GM23338 (cell line): ENCODE data around the gene EIF1AX. TPM values are rescaled to one million over a fixed set of nuclear protein-coding genes. Genes with fewer than 3 reads are reported as not detected.

Source experiments
- ATAC-seq: fragments of 200-7000 bp; cut with Tn5 transposase; 3 replicates; pipeline ENCODE4 v1.9.1; 2020
- DNase-seq: peaks from one replicate; pipeline ENCODE4 v3.0.0-alpha.2; 2015; ENCODE audit warnings: low spot score
- H2AFZ ChIP-seq: fragments of 200-600 bp; sonication (generic); 2 replicates; pipeline ENCODE4 v1.8.0; 2016; ENCODE audit warnings: antibody characterized with exemption, mild to moderate bottlenecking, moderate library complexity
- H3F3A ChIP-seq: fragments of 200-600 bp; sonication (generic); replicated peaks from 2 replicates; pipeline ENCODE4 v1.8.0; 2017; ENCODE audit warnings: antibody characterized with exemption, mixed run types, low read depth
- H3K27ac ChIP-seq: fragments of 200-600 bp; sonication (generic); 2 replicates; pipeline ENCODE4 v1.6.1; 2016; ENCODE audit warnings: low read depth
- H3K27me3 ChIP-seq: fragments of 200-600 bp; sonication (generic); 2 replicates; pipeline ENCODE4 v1.8.0; 2016; ENCODE audit warnings: mild to moderate bottlenecking, mixed run types, moderate library complexity; ENCODE audit not compliant: insufficient read depth
- H3K36me3 ChIP-seq: fragments of 200-600 bp; sonication (generic); 2 replicates; pipeline ENCODE4 v1.8.0; 2016; ENCODE audit warnings: mild to moderate bottlenecking; ENCODE audit not compliant: insufficient read depth
- H3K4me1 ChIP-seq: fragments of 200-600 bp; sonication (generic); 2 replicates; pipeline ENCODE4 v1.8.0; 2016; ENCODE audit warnings: mild to moderate bottlenecking, moderate library complexity; ENCODE audit not compliant: insufficient read depth
- H3K4me2 ChIP-seq: fragments of 200-600 bp; sonication (generic); 2 replicates; pipeline ENCODE4 v1.7.1; 2017; ENCODE audit warnings: mixed run types
- H3K4me3 ChIP-seq: fragments of 200-600 bp; sonication (generic); 2 replicates; pipeline ENCODE4 v1.6.1; 2016; ENCODE audit warnings: mixed run types
- H3K79me2 ChIP-seq: fragments of 200-600 bp; sonication (generic); replicated peaks from 2 replicates; pipeline ENCODE4 v1.8.0; 2017; ENCODE audit warnings: mild to moderate bottlenecking; ENCODE audit not compliant: insufficient read depth
- H3K9me2 ChIP-seq: fragments of 200-600 bp; sonication (generic); 2 replicates; pipeline ENCODE4 v1.8.0; 2017; ENCODE audit not compliant: insufficient read depth
- H4K20me1 ChIP-seq: fragments of 200-600 bp; sonication (generic); replicated peaks from 2 replicates; pipeline ENCODE4 v1.8.0; 2017; ENCODE audit warnings: mild to moderate bottlenecking; ENCODE audit not compliant: insufficient read depth
- H3K27ac Mint-ChIP-seq: 2 replicates; pipeline ENCODE4 v1.8.0; 2020; ENCODE audit warnings: inconsistent platforms, mild to moderate bottlenecking, moderate library complexity, mixed read lengths
- H3K27me3 Mint-ChIP-seq: 3 replicates; pipeline ENCODE4 v1.8.0; 2022; ENCODE audit warnings: low read depth, mild to moderate bottlenecking, moderate library complexity, mixed read lengths, inconsistent platforms; ENCODE audit not compliant: insufficient read depth, poor library complexity
- H3K36me3 Mint-ChIP-seq: 3 replicates; pipeline ENCODE4 v1.8.0; 2021; ENCODE audit warnings: low read depth, mild to moderate bottlenecking, inconsistent platforms, moderate library complexity, mixed read lengths
- H3K4me1 Mint-ChIP-seq: 3 replicates; pipeline ENCODE4 v1.8.0; 2020; ENCODE audit warnings: mild to moderate bottlenecking, inconsistent platforms, mixed read lengths
- H3K4me3 Mint-ChIP-seq: 3 replicates; pipeline ENCODE4 v1.8.0; 2021; ENCODE audit warnings: moderate library complexity, mild to moderate bottlenecking, inconsistent platforms, mixed read lengths
- H3K9me3 Mint-ChIP-seq: 3 replicates; pipeline ENCODE4 v1.8.0; 2020; ENCODE audit warnings: moderate library complexity, mild to moderate bottlenecking, inconsistent platforms, mixed read lengths
- CREB1 ChIP-seq: fragments of 250-450 bp; sonication (Bioruptor Pico); IDR thresholded peaks from 2 replicates; pipeline ENCODE4 v1.5.0; 2020; ENCODE audit warnings: low read depth, mild to moderate bottlenecking, moderate library complexity
- CTCF ChIP-seq, 2 experiments: fragments of 200-600 bp in 1 of 2; sonication (generic) in 1 of 2; conservative IDR thresholded peaks; 2 replicates each; pipeline versions ENCODE4 v1.5.1 to v1.6.1; 2016 to 2017; ENCODE audit warnings: antibody characterized with exemption in 2 of 2, low read depth in 2 of 2, mild to moderate bottlenecking in 2 of 2, moderate library complexity in 1 of 2
- ETS1 ChIP-seq: IDR thresholded peaks from 2 replicates; pipeline ENCODE4 v1.6.1; 2016; ENCODE audit warnings: antibody characterized with exemption
- EZH2 ChIP-seq: fragments of 200-600 bp; sonication (generic); IDR thresholded peaks from one replicate; pipeline ENCODE4 v1.8.0; 2017; ENCODE audit warnings: antibody characterized with exemption, mild to moderate bottlenecking, low read depth; ENCODE audit not compliant: unreplicated experiment
- EZH2phosphoT487 ChIP-seq: fragments of 200-600 bp; sonication (generic); IDR thresholded peaks from one replicate; pipeline ENCODE4 v1.8.1; 2018; ENCODE audit warnings: antibody characterized with exemption; ENCODE audit not compliant: unreplicated experiment
- JUNB ChIP-seq: IDR thresholded peaks from one replicate; pipeline ENCODE4 v1.6.1; 2016; ENCODE audit warnings: antibody characterized with exemption; ENCODE audit not compliant: unreplicated experiment
- NANOG ChIP-seq: IDR thresholded peaks from 2 replicates; pipeline ENCODE4 v1.6.1; 2016; ENCODE audit warnings: antibody characterized with exemption, borderline replicate concordance
- POLR2AphosphoS5 ChIP-seq: IDR thresholded peaks from 2 replicates; pipeline ENCODE4 v1.6.1; 2016; ENCODE audit warnings: antibody characterized with exemption, low read depth
- REST ChIP-seq: IDR thresholded peaks from one replicate; pipeline ENCODE4 v1.6.1; 2018; ENCODE audit warnings: antibody characterized with exemption; ENCODE audit not compliant: unreplicated experiment
- STAT1 ChIP-seq: IDR thresholded peaks from one replicate; pipeline ENCODE4 v1.6.1; 2016; ENCODE audit warnings: antibody characterized with exemption; ENCODE audit not compliant: unreplicated experiment
- ZNF331 ChIP-seq: fragments of 250-450 bp; sonication (Bioruptor Pico); IDR thresholded peaks from 2 replicates; pipeline ENCODE4 v1.5.0; 2020; ENCODE audit warnings: low read depth, mild to moderate bottlenecking, moderate library complexity
- ZNF462 ChIP-seq: fragments of 250-450 bp; sonication (Bioruptor Pico); IDR thresholded peaks from 2 replicates; pipeline ENCODE4 v1.5.0; 2020; ENCODE audit warnings: mild to moderate bottlenecking, moderate library complexity
- polyA plus RNA-seq: library from polyadenylated mRNA; unstranded; fragments of >200 nt; fragmentation: Nextera tagmentation; extraction: Ambion mirVana; gene quantifications from 2 replicates; pipeline ENCODE4 v1.2.1, GENCODE V29; 2016
- total RNA-seq: library from RNA; depleted of rRNA; stranded (reverse); fragments of >200 nt; shearing (Covaris generic); gene quantifications from 2 replicates; pipeline ENCODE4 v1.2.3, GENCODE V29; 2014

Gene EIF1AX
- total and polyA plus RNA-seq, 2 experiments from 2014 or later: 107 to 321 TPM

- TF ChIP-seq EZH2: no peak
- no peak for TF ChIP-seq ETS1
Observed at GRCh38 chrX:20130357-20130756, 11.3 kb downstream of the EIF1AX start (continued).

- no peaks in the 10 kb centered on the region for H3K4me1 Mint-ChIP-seq
- H3K4me2 ChIP-seq: no peak overlapping the region
- no peaks in the 10 kb centered on the region for H3F3A ChIP-seq
- H3K36me3 Mint-ChIP-seq: peaks cover 42% of the 10 kb centered on the region
- no peaks in the 10 kb centered on the region for H3K9me2 ChIP-seq
- H3K27me3 ChIP-seq: no peaks in the 10 kb centered on the region
- DNase-seq: no peak
- no peaks in the 10 kb centered on the region for H3K79me2 ChIP-seq
- no peaks in the 10 kb centered on the region; the same call in none of the 2 replicates for H4K20me1 ChIP-seq
- H3K4me3 Mint-ChIP-seq: no peak overlapping the region
- no peaks in the 10 kb centered on the region for H3K4me1 ChIP-seq
- no peak overlapping the region for H3K4me3 ChIP-seq
- ATAC-seq: no peak
- peaks cover 27% of the 10 kb centered on the region; the same call in 1 of the 2 replicates for H3K36me3 ChIP-seq
- no peaks in the 10 kb centered on the region for H3K9me3 Mint-ChIP-seq
- H3K27ac Mint-ChIP-seq: no peak overlapping the region
- H3K27ac ChIP-seq: no peak overlapping the region
- no peak overlapping the region for H2AFZ ChIP-seq
- H3K27me3 Mint-ChIP-seq: no peaks in the 10 kb centered on the region
- TF ChIP-seq REST (no peak), ZNF331 (CRISPR knock-in tag) (no peak), CREB1 (no peak), EZH2phosphoT487 (no peak), STAT1 (no peak), NANOG (no peak), ETS1 (no peak), CTCF (conservative IDR thresholded peaks at IDR 0.05; ENCODE audit: low read depth in 2 of 2) (no peak), ZNF462 (CRISPR knock-in tag) (no peak), EZH2 (no peak), POLR2AphosphoS5 (no peak), JUNB (no peak)
Observed at GRCh38 chrX:20129547-20129946, 12.1 kb downstream of the EIF1AX start.
